GM21576 (cell line): ENCODE results near the gene TGFB3.

Experiments used
- ATAC-seq: cut with Tn5 transposase; IDR thresholded peaks from one replicate; pipeline ENCODE4 v1.9.1; 2021; ENCODE audit warnings: mild to moderate bottlenecking, moderate library complexity; ENCODE audit not compliant: unreplicated experiment

The TGFB3 gene

GRCh38 chr14:75909630-75910029 is 72.2 kb downstream of the TGFB3 start:
- ATAC-seq = no peak
